ENCODE measurements around the gene UPF2. TPM values are rescaled to one million over a fixed set of nuclear protein-coding genes. Genes with fewer than 3 reads are reported as not detected.
"Not testable (repeated sequence)": the region's sequence is repeated elsewhere in the genome, so short reads cannot be mapped to it uniquely, and the experiment has no call there.

UPF2 gene
- total RNA-seq, 1 experiment from 2014 or later = 23.4 TPM

DNA sequence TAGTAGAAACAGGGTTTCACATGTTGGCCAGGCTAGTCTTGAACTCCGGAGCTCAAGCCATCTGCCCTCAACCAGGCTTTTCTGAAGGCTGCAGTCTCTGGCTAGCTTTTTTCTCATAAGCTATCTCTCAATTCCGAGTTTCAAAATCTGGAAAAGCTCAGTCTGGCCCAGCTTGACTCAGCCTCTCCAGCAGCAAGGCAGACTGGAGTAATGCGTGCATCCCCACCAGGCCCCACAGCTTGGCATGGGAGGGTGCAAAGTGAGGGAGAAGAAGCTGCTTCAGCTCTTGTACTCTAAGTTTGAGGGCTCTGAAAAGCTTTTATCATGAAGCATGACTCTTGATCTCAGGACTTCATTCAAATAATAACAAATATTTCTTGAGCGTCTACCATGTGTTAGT is 30.9 kb upstream of the UPF2 start:
- H3K9me2 ChIP-seq (replicated peaks; ENCODE audit: insufficient read depth, low read length) = no peaks in the 10 kb centered on the region
- no peak overlapping the region for H2AFZ ChIP-seq (ENCODE audit: low read length)
- no peaks in the 10 kb centered on the region for H4K20me1 ChIP-seq (ENCODE audit: insufficient read depth, low read depth, low read length)
- no peaks in the 10 kb centered on the region for H3K9me3 ChIP-seq (ENCODE audit: low read length)
- H3K27ac ChIP-seq (ENCODE audit: low read length) = no peak overlapping the region
- DNase-seq = no peak
- H3K79me2 ChIP-seq (ENCODE audit: low read length) = peaks cover 38% of the 10 kb centered on the region
- H3K4me2 ChIP-seq (ENCODE audit: low read depth, low read length, poor library complexity, severe bottlenecking) = no peak overlapping the region
- peaks cover 18% of the 10 kb centered on the region for H3K4me1 ChIP-seq (ENCODE audit: low read length)
- H3K9ac ChIP-seq (ENCODE audit: low read length) = no peak overlapping the region
- no peak overlapping the region for H3K4me3 ChIP-seq (ENCODE audit: low read length)
- no peaks in the 10 kb centered on the region for H3K27me3 ChIP-seq (ENCODE audit: low read length)
- no peaks in the 10 kb centered on the region for H3K36me3 ChIP-seq (ENCODE audit: insufficient read depth, low read length)

DNA sequence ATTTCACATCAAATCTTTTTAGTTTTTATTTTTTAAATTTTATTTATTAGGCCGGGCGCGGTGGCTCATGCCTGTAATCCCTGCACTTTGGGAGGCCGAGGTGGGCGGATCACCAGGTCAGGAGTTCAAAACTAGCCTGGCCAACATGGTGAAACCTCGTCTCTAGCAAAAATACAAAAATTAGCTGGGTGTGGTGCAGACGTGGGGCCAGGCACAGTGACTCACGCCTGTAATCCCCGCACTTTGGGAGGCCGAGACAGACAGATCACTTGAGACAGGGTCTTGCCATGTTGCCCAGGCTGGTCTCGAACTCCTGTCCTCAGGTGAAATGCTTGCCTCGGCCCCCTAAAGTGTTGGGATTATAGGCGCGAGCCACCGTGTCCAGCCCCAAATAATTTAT is 28.8 kb upstream of the UPF2 start:
- not testable (repeated sequence) for H3K9me2 ChIP-seq (replicated peaks; ENCODE audit: insufficient read depth, low read length); H3K4me2 ChIP-seq (ENCODE audit: low read depth, low read length, poor library complexity, severe bottlenecking); H3K27ac ChIP-seq (ENCODE audit: low read length); H3K9me3 ChIP-seq (ENCODE audit: low read length); DNase-seq; H2AFZ ChIP-seq (ENCODE audit: low read length); H3K27me3 ChIP-seq (ENCODE audit: low read length); H3K4me3 ChIP-seq (ENCODE audit: low read length); H4K20me1 ChIP-seq (ENCODE audit: insufficient read depth, low read depth, low read length); H3K9ac ChIP-seq (ENCODE audit: low read length); H3K36me3 ChIP-seq (ENCODE audit: insufficient read depth, low read length)
- peaks cover 38% of the 10 kb centered on the region for H3K79me2 ChIP-seq (ENCODE audit: low read length)
- peaks cover 13% of the 10 kb centered on the region for H3K4me1 ChIP-seq (ENCODE audit: low read length)

DNA sequence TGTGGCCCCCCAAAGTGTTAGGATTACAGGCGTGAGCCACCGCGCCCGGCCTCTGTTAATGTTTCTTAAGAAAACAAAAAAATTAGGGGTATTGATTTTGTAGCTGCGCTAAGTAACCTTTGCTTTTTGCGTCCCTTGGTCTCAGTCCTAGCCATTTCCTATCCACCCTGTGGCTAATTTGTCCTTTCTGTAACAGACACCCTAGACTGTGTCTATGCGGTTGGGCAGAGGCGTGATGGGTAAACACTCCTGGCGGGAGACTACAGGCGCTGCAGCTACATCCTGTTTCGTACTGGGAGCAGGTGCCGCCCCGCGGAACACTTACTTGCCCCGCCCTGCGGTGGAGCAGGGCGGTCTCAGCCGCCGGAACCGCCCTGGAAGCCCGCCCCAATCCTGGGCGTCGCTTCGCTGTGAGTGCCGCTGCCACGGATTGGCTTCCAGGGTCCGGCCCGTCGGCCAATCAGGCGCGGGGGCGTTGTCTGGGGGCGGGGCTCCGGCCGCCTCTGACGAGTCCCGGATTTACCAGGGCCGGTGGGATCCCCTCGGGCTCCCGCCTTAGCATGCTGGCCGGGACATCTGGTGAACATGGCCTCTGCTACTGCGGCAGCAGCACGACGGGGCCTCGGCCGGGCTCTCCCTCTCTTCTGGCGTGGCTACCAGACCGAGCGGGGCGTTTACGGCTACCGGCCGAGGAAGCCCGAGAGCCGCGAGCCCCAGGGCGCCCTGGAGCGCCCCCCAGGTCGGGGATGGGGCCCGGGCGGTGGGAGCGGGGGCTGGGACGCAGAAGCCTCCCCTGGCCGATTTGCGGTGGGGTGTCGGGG is 26.1 kb upstream of the UPF2 start, which contains the start of gene DHTKD1:
TSS of gene DHTKD1 (plus strand) at position 506 of the 821 bp plus-strand sequence. CDS start at position 586, 80 bp downstream.
- Histone ChIP-seq H3K4me3 (ENCODE audit: low read length) (peak within 1 kb of the TSS; percentile 93), H3K27me3 (ENCODE audit: low read length) (no peaks in the 10 kb centered on the region), H3K9ac (ENCODE audit: low read length) (peak within 1 kb of the TSS; percentile 95), H3K4me2 (ENCODE audit: low read depth, low read length, poor library complexity, severe bottlenecking) (peak within 1 kb of the TSS; percentile 75), H3K9me3 (ENCODE audit: low read length) (no peaks in the 10 kb centered on the region), H2AFZ (ENCODE audit: low read length) (peak within 1 kb of the TSS; percentile 98), H3K9me2 (replicated peaks; ENCODE audit: insufficient read depth, low read length) (no peaks in the 10 kb centered on the region), H4K20me1 (ENCODE audit: insufficient read depth, low read depth, low read length) (no peaks in the 10 kb centered on the region), H3K79me2 (ENCODE audit: low read length) (peaks cover 34% of the 10 kb centered on the region), H3K4me1 (ENCODE audit: low read length) (peaks cover 13% of the 10 kb centered on the region), H3K36me3 (ENCODE audit: insufficient read depth, low read length) (no peaks in the 10 kb centered on the region), H3K27ac (ENCODE audit: low read length) (peak within 1 kb of the TSS; percentile 54)
- peak; percentile 99 for DNase-seq

DNA sequence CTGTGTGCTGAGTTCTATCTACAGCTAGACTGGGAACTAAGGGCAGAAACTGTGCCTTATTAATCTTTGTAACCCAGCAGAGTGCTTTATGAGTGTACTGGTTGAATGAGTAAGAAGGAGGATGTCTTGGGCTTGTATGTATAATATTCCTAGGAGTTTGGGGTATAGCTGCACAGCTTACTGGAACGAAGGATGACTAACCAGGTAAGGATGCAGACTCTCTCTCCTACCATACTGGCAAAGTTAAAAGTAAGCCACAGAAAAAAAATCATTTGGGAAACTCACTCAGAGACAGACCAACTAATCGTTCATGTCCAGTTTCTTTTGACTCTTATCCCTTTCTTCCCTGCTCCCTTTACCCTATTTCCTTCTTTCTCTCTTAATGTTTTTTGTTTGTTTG is 24.7 kb upstream of the UPF2 start:
- Histone ChIP-seq H3K27ac (ENCODE audit: low read length) (no peak overlapping the region), H3K9me3 (ENCODE audit: low read length) (no peaks in the 10 kb centered on the region), H3K27me3 (ENCODE audit: low read length) (no peaks in the 10 kb centered on the region), H3K4me3 (ENCODE audit: low read length) (no peak overlapping the region), H3K36me3 (ENCODE audit: insufficient read depth, low read length) (no peaks in the 10 kb centered on the region), H3K9ac (ENCODE audit: low read length) (no peak overlapping the region), H3K79me2 (ENCODE audit: low read length) (peaks cover 31% of the 10 kb centered on the region), H4K20me1 (ENCODE audit: insufficient read depth, low read depth, low read length) (no peaks in the 10 kb centered on the region), H3K4me1 (ENCODE audit: low read length) (peaks cover 23% of the 10 kb centered on the region), H3K9me2 (replicated peaks; ENCODE audit: insufficient read depth, low read length) (no peaks in the 10 kb centered on the region), H2AFZ (ENCODE audit: low read length) (0 out of 2 replicates have a peak overlapping the region, but pooled peaks have one; percentile 18), H3K4me2 (ENCODE audit: low read depth, low read length, poor library complexity, severe bottlenecking) (no peak overlapping the region)
- DNase-seq = peak; percentile 17

DNA sequence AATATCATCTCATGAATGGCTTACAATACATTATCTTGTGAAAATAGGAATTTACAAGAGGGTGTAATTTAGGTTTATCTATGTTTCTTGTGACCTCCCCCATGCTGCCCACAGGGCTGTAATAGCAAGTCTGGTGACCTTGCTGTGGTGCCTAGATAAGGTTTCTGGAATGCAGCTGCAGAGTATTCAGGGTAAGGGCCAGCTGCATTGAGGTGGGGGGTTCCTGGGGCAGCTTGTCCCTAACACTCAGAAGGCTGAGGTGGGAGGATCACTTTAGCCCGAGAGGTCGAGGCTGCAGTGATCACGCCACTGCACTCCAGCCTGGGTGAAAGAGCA is 20.8 kb upstream of the UPF2 start:
- Histone ChIP-seq H3K9me2 (replicated peaks; ENCODE audit: insufficient read depth, low read length) (no peaks in the 10 kb centered on the region), H3K79me2 (ENCODE audit: low read length) (no peaks in the 10 kb centered on the region), H3K4me2 (ENCODE audit: low read depth, low read length, poor library complexity, severe bottlenecking) (no peak overlapping the region), H3K27ac (ENCODE audit: low read length) (no peak overlapping the region), H2AFZ (ENCODE audit: low read length) (0 out of 2 replicates have a peak overlapping the region, but pooled peaks have one; percentile 19), H3K36me3 (ENCODE audit: insufficient read depth, low read length) (no peaks in the 10 kb centered on the region), H4K20me1 (ENCODE audit: insufficient read depth, low read depth, low read length) (no peaks in the 10 kb centered on the region), H3K27me3 (ENCODE audit: low read length) (no peaks in the 10 kb centered on the region), H3K9me3 (ENCODE audit: low read length) (no peaks in the 10 kb centered on the region), H3K4me3 (ENCODE audit: low read length) (no peak overlapping the region), H3K4me1 (ENCODE audit: low read length) (peaks cover 18% of the 10 kb centered on the region), H3K9ac (ENCODE audit: low read length) (no peak overlapping the region)
- peak; percentile 25 for DNase-seq

DNA sequence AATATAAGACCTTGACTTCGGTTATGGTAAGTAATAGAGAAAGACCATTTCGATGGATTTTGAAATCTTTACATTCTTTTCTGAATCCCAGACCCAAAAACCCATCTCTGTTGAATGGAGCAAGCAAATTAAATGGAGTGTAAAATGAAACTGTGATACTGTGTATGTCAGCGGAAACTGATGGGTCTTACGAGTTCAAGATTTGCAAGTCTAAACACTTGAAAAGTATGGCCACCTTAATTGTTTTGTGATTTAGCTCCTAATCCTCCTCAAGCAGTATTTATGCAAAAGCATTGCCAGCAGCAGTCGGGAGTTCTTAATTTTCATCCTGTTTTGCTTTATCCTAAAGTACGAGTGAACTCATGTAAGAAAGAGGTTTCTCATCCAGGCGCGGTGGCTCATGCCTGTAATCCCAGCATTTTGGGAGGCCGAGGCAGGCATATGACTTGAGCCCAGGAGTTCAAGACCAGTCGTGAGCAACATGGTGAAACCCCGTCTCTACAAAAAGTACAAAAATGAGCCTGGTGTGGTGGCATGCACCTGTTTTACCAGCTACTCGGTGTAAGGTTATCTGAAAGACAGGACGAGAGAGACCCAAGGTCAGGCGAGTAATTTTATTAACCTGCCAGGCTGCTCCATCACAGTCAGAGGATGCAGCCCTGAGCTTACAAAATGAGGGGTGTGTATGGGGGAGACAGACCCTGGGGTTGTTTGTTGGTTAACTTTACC is 20.3 kb upstream of the UPF2 start:
- Histone ChIP-seq H3K9ac (ENCODE audit: low read length) (no peak overlapping the region), H3K4me3 (ENCODE audit: low read length) (no peak overlapping the region), H3K79me2 (ENCODE audit: low read length) (no peaks in the 10 kb centered on the region), H3K27ac (ENCODE audit: low read length) (no peak overlapping the region), H4K20me1 (ENCODE audit: insufficient read depth, low read depth, low read length) (no peaks in the 10 kb centered on the region), H2AFZ (ENCODE audit: low read length) (peak overlapping the region; percentile 19; the same call in 1 of the 2 replicates), H3K27me3 (ENCODE audit: low read length) (no peaks in the 10 kb centered on the region), H3K4me2 (ENCODE audit: low read depth, low read length, poor library complexity, severe bottlenecking) (peak overlapping the region; percentile 39), H3K36me3 (ENCODE audit: insufficient read depth, low read length) (no peaks in the 10 kb centered on the region), H3K9me3 (ENCODE audit: low read length) (no peaks in the 10 kb centered on the region), H3K4me1 (ENCODE audit: low read length) (peaks cover 13% of the 10 kb centered on the region), H3K9me2 (replicated peaks; ENCODE audit: insufficient read depth, low read length) (no peaks in the 10 kb centered on the region)
- peak; percentile 46 for DNase-seq

DNA sequence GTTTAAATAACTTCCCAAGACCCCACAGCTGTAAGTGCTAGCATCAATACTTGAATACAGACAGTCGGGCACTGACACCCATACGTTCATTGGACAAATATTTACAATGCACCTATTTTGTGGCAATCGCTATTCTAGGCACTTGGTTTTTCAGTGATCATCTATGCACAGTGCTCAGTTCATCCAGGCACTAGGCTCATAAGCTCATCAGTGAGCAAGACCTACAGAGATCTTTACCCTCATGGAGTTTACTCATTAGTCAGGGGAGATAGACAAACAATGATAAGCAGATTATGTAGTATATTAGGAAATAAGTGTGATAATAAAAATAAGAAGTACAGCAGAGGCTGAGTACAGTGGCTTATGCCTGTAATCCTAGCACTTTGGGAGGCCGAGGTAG is 18.5 kb upstream of the UPF2 start:
- Histone ChIP-seq H3K36me3 (ENCODE audit: insufficient read depth, low read length) (no peaks in the 10 kb centered on the region), H3K9me2 (replicated peaks; ENCODE audit: insufficient read depth, low read length) (no peaks in the 10 kb centered on the region), H3K9ac (ENCODE audit: low read length) (no peak overlapping the region), H3K9me3 (ENCODE audit: low read length) (no peaks in the 10 kb centered on the region), H4K20me1 (ENCODE audit: insufficient read depth, low read depth, low read length) (no peaks in the 10 kb centered on the region), H3K4me2 (ENCODE audit: low read depth, low read length, poor library complexity, severe bottlenecking) (no peak overlapping the region), H3K79me2 (ENCODE audit: low read length) (no peaks in the 10 kb centered on the region), H3K4me3 (ENCODE audit: low read length) (no peak overlapping the region), H3K4me1 (ENCODE audit: low read length) (peaks cover 13% of the 10 kb centered on the region), H3K27ac (ENCODE audit: low read length) (no peak overlapping the region), H2AFZ (ENCODE audit: low read length) (no peak overlapping the region), H3K27me3 (ENCODE audit: low read length) (no peaks in the 10 kb centered on the region)
- DNase-seq = peak; percentile 10

DNA sequence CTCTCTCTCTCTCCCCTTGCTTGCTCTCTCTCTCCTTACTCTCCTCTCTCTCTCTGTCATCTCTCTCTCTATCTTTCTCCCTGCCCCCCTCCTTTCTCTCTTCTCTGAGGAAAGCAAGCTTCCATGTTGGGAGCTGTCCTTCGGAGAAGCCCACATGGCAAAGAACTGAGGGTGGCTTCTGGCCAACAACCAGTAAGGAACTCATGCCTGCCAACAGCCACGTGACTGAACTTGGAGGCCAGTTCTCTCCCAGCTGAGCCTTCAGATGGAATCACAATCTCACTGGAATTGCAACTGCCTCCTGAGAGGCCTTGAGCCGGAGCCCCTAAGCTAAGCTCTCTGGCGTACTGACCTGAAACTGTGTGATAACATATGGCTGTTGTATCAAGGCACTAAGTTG is 14.1 kb upstream of the UPF2 start:
- no peak overlapping the region for H3K4me3 ChIP-seq (ENCODE audit: low read length)
- no peaks in the 10 kb centered on the region for H4K20me1 ChIP-seq (ENCODE audit: insufficient read depth, low read depth, low read length)
- no peaks in the 10 kb centered on the region for H3K9me3 ChIP-seq (ENCODE audit: low read length)
- H3K27me3 ChIP-seq (ENCODE audit: low read length) = no peaks in the 10 kb centered on the region
- DNase-seq = peak; percentile 11
- H3K9me2 ChIP-seq (replicated peaks; ENCODE audit: insufficient read depth, low read length) = no peaks in the 10 kb centered on the region
- no peak overlapping the region for H3K27ac ChIP-seq (ENCODE audit: low read length)
- no peak overlapping the region for H3K9ac ChIP-seq (ENCODE audit: low read length)
- H3K79me2 ChIP-seq (ENCODE audit: low read length) = no peaks in the 10 kb centered on the region
- H3K4me1 ChIP-seq (ENCODE audit: low read length) = peaks cover 10% of the 10 kb centered on the region
- no peaks in the 10 kb centered on the region for H3K36me3 ChIP-seq (ENCODE audit: insufficient read depth, low read length)
- H3K4me2 ChIP-seq (ENCODE audit: low read depth, low read length, poor library complexity, severe bottlenecking) = no peak overlapping the region
- H2AFZ ChIP-seq (ENCODE audit: low read length) = no peak overlapping the region

All from Karpas-422 (cell line).